Gastroesophageal sphincter (tissue), 4 donors: ENCODE results near the gene OTOF. TPM values are rescaled to one million over a fixed set of nuclear protein-coding genes. Genes with fewer than 3 reads are reported as not detected.

Experiments
- ATAC-seq: fragments of 150-250 bp; one replicate; pipeline ENCODE4 v1.9.1; 2016; ENCODE audit warnings: mild to moderate bottlenecking, moderate library complexity
- H3K27ac ChIP-seq, 4 donors: fragments of 200-600 bp; sonication (generic) in 3 of 4; 1 replicate in 3 of 4; 2 replicates in 1 of 4; pipeline ENCODE4 v1.5.1; 2016 to 2019
- H3K27me3 ChIP-seq: fragments of 200-600 bp; sonication (generic); one replicate; pipeline ENCODE4 v1.5.1; 2019
- H3K36me3 ChIP-seq, 2 donors: fragments of 200-600 bp; sonication (generic); one replicate each; pipeline ENCODE4 v1.5.1; 2019; ENCODE audit warnings: control low read depth in 1 of 2
- H3K4me1 ChIP-seq, 3 donors: fragments of 200-600 bp; sonication (generic); 1 replicate in 2 of 3; 2 replicates in 1 of 3; pipeline ENCODE4 v1.5.1; 2016 to 2019; ENCODE audit warnings: control low read depth in 2 of 3
- H3K4me3 ChIP-seq, 2 donors: fragments of 200-600 bp; sonication (generic); one replicate each; pipeline ENCODE4 v1.5.1; 2019; ENCODE audit warnings: mild to moderate bottlenecking in 1 of 2, moderate library complexity in 1 of 2
- H3K9me3 ChIP-seq, 3 donors: fragments of 200-600 bp; sonication (generic); one replicate each; pipeline ENCODE4 v1.5.1; 2017 to 2019; ENCODE audit warnings: control low read depth in 2 of 3
- CTCF ChIP-seq, 4 experiments: fragments of 200-600 bp in 2 of 4; fragments of 450-650 bp in 2 of 4; sonication (generic) in 1 of 4; IDR thresholded peaks; one replicate each; pipeline ENCODE4 v1.5.1; 2017 to 2019; ENCODE audit warnings: antibody characterized with exemption in 4 of 4, mild to moderate bottlenecking in 2 of 4, moderate library complexity in 2 of 4
- EP300 ChIP-seq: sonication (generic); formaldehyde crosslinking; IDR thresholded peaks from one replicate; pipeline ENCODE4 v1.6.1; 2017; ENCODE audit warnings: antibody characterized with exemption, mild to moderate bottlenecking
- POLR2A ChIP-seq, 2 donors: fragments of 450-650 bp; IDR thresholded peaks; one replicate each; pipeline ENCODE4 v1.6.1; 2017; ENCODE audit warnings: antibody characterized with exemption in 2 of 2, mild to moderate bottlenecking in 2 of 2, moderate library complexity in 1 of 2
- POLR2AphosphoS5 ChIP-seq: sonication (generic); formaldehyde crosslinking; IDR thresholded peaks from one replicate; pipeline ENCODE4 v1.6.1; 2017; ENCODE audit warnings: antibody characterized with exemption
- WGBS, 2 donors: methylation state at CpG; one replicate each; pipeline ENCODE4 v1.1.5; 2018; ENCODE audit warnings: low coverage in 1 of 2; 5-methylcytosine and 5-hydroxymethylcytosine counted together
- total RNA-seq, 4 donors: library from RNA; depleted of rRNA; stranded (reverse); fragments of >200 nt; gene quantifications; one replicate each; pipeline ENCODE4 v1.1.0, GENCODE V29; 2016

Gene OTOF
- total RNA-seq, 4 donors from 2014 or later = under 0.01 to 0.35 TPM; not detected in 2

GRCh38 chr2:26449278-26450030 is 28.5 kb downstream of the OTOF start:
- no peaks in the 10 kb centered on the region for H3K4me1 ChIP-seq
- TF ChIP-seq POLR2AphosphoS5 = no peak
- WGBS, 2 donors = 87% methylated on average over 3 of the region's 10 CpGs; no CpG with 5 or more reads in 1 of the 2 donors
- no peak overlapping the region for H3K4me3 ChIP-seq
- no peaks in the 10 kb centered on the region for H3K27me3 ChIP-seq
- H3K9me3 ChIP-seq = no peaks in the 10 kb centered on the region
- no peak for ATAC-seq
- no peak overlapping the region for H3K27ac ChIP-seq
- H3K36me3 ChIP-seq = no peaks in the 10 kb centered on the region

GRCh38 chr2:26448651-26449050 is 29.3 kb downstream of the OTOF start:
- no peak for TF ChIP-seq EP300
- TF ChIP-seq POLR2A (IDR thresholded peaks at IDR 0.05) = no peak
- no peak for TF ChIP-seq CTCF (IDR thresholded peaks at IDR 0.05)
- no peak for TF ChIP-seq POLR2AphosphoS5
- H3K27me3 ChIP-seq = no peaks in the 10 kb centered on the region
- H3K36me3 ChIP-seq = no peaks in the 10 kb centered on the region
- WGBS, 2 donors = 83% methylated on average over 1 of the region's 9 CpGs; no CpG with 5 or more reads in 1 of the 2 donors
- ATAC-seq = no peak
- H3K4me3 ChIP-seq = no peak overlapping the region
- no peaks in the 10 kb centered on the region for H3K9me3 ChIP-seq
- no peak overlapping the region for H3K27ac ChIP-seq
- H3K4me1 ChIP-seq = no peaks in the 10 kb centered on the region

- Histone ChIP-seq H3K27me3 (no peaks in the 10 kb centered on the region), H3K9me3 (no peaks in the 10 kb centered on the region), H3K4me1 (no peaks in the 10 kb centered on the region), H3K27ac (no peak overlapping the region), H3K36me3 (no peaks in the 10 kb centered on the region), H3K4me3 (no peak overlapping the region)
- no peak for ATAC-seq
- TF ChIP-seq CTCF (IDR thresholded peaks at IDR 0.05) = no peak
- TF ChIP-seq POLR2AphosphoS5 = no peak
- TF ChIP-seq POLR2A (IDR thresholded peaks at IDR 0.05) = no peak
- TF ChIP-seq EP300 = no peak
- 77 to 80% methylated on average over 3 to 6 of the region's 7 CpGs for WGBS, 2 donors
Measured at GRCh38 chr2:26444236-26444635, 33.7 kb downstream of the OTOF start.

- Histone ChIP-seq H3K36me3 (no peaks in the 10 kb centered on the region), H3K4me1 (no peaks in the 10 kb centered on the region), H3K27ac (no peak overlapping the region), H3K9me3 (no peaks in the 10 kb centered on the region), H3K4me3 (no peak overlapping the region), H3K27me3 (no peaks in the 10 kb centered on the region)
- ATAC-seq = no peak
- TF ChIP-seq CTCF (IDR thresholded peaks at IDR 0.05) (no peak), POLR2A (IDR thresholded peaks at IDR 0.05) (no peak), EP300 (no peak), POLR2AphosphoS5 (no peak)
- WGBS, 2 donors = 67 to 68% methylated on average over 3 of the region's 3 CpGs
Measured at GRCh38 chr2:26442707-26443106, 35.2 kb downstream of the OTOF start.

GRCh38 chr2:26442301-26442700 is 35.6 kb downstream of the OTOF start:
- H3K27me3 ChIP-seq = no peaks in the 10 kb centered on the region
- no peak for TF ChIP-seq EP300
- TF ChIP-seq POLR2AphosphoS5 = no peak
- TF ChIP-seq POLR2A (IDR thresholded peaks at IDR 0.05) = no peak
- no peak for TF ChIP-seq CTCF (IDR thresholded peaks at IDR 0.05)
- no peaks in the 10 kb centered on the region for H3K9me3 ChIP-seq
- ATAC-seq = no peak
- H3K27ac ChIP-seq = no peak overlapping the region
- no peaks in the 10 kb centered on the region for H3K36me3 ChIP-seq
- no peaks in the 10 kb centered on the region for H3K4me1 ChIP-seq
- 87 to 100% methylated on average over 1 to 2 of the region's 2 CpGs for WGBS, 2 donors
- H3K4me3 ChIP-seq = no peak overlapping the region
